Hindlimb muscle (tissue), 1 donor: ENCODE results near the gene RCAN1. TPM values are rescaled to one million over a fixed set of nuclear protein-coding genes. Genes with fewer than 3 reads are reported as not detected.
"Not testable (repeated sequence)": the region's sequence is repeated elsewhere in the genome, so short reads cannot be mapped to it uniquely, and the experiment has no call there.

Source experiments
- DNase-seq: peaks from one replicate; pipeline ENCODE4 v3.0.0-alpha.2; 2013
- polyA plus RNA-seq: library from polyadenylated mRNA; unstranded; fragments of 120-200 nt; gene quantifications from one replicate; pipeline ENCODE4 v1.2.1, GENCODE V29; 2013; ENCODE audit not compliant: insufficient read length

RCAN1 gene
- polyA plus RNA-seq, 1 donor: 18.8 TPM

DNA sequence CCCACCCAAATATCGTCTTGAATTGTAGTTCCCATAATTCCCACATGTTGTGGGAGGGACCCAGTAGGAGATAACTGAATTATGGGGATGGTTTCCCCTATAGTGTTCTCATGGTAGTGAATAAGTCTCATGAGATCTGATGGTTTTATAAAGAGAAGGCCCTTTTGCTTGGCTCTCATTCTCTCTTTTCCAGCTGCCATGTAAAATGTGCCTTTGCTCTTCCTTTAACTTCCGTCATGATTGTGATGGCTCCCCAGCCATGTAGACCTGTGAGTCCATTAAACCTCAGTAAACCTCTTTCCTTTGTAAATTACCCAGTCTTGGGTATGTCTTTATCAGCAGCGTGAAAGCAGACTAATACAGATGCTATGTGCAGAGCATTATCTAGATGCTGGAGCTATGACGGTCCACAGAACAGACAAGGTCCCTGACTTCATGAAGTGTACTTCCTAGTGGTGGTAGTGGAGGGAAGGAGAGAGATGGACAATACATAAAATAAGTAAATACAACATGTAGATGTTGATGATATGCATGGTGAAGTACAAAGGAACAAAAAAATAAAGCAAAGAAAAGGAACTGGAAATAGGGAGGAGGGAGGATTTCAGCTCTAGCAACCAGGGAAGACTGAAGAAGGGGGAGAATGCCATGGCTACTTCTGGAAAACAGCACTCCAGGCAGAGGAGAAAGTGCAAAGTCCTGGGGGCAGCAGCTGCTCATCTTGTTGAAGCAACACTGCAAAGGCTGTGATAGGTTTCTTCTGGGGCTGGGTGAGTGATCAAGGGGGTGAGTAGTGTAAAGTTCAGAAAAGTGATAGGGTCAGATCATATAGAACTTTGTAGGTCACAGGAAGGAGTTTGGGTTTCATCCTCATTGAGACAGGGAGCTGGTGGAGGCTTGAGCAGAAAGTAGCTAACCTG, 6.8 kb upstream of the RCAN1 start:
- no peak for DNase-seq

DNA sequence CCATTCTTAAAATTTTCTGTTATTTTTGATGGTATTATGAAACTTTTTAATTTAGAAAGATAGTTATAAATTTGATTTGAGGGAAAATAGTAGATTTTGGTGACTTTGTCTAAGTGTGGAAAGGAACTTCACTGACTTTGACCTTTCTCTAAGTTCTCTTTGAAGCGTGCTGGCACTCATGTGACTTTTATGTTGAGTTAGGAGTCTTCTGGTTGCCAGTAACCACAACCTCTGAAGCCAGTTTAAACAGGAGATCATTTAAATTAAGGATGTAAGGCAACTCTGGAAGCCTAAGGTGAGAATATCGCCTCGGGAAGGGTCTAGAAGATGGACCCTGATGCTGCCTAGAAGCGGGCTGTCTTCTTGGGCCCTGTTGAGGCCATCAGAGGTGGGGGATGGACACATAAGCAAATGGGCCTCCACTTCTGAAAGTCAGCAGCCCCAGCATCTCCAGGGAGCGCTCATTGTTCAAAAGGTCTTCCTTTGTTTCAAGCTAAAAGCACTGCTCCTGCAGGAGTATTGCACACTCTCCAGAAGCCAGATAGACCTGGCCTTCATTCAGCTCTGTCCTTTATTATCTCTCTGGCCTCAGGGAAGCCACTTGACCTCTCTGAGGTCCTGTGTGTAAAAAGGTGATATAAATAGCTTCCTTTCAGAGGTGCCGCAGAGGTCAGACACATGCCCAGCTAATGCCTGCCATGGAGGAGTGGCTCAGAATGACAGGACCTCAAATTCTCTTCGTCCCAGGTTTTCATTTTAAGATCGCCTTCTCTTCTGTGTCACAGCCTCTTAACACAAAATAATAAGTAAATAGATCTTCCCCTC, 5.1 kb upstream of the RCAN1 start:
- DNase-seq: no peak

DNA sequence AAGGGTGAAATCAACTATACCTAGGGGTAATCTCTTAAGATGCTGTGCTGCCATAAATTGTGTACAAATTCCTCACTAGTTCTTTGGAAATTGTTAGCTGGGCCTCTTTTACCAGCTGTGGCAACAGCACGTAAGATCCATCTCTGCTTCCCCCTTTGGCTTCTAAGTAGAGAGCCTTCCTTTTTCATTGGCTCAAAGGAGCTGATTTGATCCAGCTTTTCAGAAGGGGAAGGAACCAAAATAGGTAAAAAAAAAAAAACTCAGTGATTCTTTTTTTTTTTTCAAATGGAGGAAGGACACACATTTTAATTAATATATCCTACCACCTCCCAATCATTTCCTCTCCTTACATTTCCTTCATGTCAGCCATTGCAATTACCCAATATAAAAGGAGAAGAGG, 4.0 kb upstream of the RCAN1 start:
- no peak for DNase-seq

DNA sequence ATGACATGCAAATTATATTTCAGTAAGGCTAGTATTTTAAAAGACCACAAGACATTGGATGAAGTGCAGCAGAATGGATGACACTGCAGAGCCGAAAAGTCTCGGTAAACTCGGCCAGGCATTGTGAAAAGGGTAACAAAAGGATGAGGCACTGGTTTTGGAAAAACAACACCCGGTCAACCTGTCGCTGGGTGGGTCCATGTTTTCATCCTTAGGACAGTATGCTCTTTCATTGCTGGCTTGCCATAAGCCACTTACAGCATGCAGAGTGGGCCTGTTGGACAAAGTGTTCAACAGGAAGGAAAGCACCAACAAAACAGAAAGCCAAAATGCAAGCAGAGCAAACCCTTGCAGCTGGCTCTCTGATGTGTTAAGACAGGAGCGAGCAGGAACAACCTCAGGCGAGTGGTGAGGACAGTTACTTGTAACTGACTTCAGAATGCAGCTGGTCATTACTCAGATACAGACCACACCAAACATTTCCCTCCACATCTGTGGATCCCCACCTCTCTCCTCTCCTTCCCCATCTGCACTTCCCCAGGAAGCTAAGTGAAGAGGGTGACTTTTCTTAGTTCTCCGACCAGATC, 2.9 kb upstream of the RCAN1 start:
- no peak for DNase-seq

DNA sequence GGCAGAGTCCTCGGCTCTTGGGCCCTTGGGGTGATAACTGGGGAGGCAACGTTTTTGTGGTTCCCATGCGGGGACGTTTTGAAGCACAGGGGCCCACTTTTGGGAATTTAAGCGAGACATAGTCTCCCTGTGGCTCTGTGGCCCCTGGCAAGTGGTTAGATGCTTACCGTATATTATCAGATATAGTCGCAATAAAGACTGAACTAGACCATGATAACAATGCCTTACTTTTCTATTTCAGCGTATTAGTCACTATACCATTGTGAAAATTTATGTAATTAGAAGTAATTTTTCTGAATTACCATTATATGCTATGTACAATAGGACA, 538 bp upstream of the RCAN1 start:
- DNase-seq: no peak

DNA sequence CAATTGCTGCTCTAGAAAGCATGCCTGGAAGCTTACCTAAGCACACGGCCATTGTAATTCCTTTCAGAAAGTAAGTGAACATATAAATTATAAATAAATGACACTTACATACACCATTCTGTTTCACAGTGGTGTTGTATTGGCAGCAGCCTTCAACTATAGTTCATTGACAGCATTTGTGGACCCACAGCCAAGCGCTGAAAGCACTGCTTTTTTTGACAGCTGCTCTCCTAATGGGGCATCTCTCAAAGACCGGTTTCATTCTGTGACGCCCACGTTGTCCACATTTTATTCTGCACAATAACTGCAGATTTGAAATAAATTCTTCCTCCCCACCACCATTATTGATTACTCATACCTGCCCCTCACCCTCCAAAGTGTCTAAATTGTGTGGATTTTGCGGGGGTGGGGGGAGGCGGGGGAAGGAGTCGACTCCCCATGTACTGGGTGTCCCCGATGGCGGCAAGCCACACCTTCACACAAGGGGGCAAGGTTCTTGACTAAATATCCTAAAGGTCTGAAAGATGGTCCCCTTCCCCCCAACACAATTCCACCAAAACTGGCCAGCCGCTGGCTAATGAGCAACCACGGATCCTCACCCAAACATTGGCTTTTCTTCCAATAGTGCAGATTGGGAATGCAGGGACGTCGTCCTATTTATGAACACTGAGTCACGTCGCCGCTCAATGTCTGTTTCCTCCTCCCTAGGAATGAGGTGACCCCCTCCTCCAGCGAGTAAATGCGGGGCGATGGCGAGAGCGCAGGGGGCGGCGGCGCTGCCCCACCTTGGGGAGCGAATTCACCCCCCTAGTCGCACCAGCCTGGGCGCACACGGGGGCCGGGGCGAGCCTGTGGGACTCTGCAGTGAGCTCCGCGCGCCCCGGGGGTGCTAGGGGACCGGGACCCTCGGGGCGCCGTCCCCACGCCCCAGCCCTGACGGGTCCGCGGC, 960 bp downstream of the RCAN1 start:
- no peak for DNase-seq

DNA sequence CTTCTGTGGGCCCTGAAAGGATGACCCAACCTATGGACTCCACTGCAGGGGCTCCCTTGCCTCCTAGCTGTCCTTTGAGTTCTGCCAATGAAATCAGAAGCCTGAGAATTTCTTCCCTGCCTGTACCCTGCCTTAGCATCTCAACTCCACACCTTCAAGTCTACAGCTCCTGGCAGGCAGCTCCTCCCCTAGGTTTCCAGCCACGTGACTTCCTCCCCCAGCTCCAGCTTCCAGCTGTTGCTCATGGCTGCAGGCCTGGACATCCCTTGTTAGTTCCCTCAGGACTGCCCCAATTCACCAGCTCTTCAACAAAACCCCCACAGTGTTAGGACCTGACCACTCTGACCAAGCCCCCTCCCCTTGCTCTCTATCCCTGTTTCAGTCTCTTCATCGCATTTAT, 2.4 kb downstream of the RCAN1 start:
- no peak for DNase-seq

DNA sequence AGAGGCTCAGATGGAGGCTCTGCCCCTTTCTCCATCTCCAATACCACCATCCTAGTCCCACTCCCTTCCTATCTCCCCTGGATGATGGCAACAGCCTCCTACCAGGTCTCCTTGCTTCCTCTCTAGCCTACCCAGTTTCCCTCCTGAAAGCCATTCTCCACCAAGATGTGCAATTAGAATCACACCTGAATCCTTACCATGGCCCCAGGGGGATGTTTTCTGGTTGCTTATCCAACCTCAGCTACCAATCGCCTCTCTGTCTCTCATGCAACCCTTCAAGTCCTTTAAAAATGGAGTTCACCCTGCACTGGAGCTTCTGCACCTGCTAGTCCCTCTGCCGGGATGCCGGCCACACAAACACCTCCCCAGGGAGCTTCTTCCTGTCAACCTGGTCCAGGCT, 2.9 kb downstream of the RCAN1 start:
- DNase-seq: no peak

DNA sequence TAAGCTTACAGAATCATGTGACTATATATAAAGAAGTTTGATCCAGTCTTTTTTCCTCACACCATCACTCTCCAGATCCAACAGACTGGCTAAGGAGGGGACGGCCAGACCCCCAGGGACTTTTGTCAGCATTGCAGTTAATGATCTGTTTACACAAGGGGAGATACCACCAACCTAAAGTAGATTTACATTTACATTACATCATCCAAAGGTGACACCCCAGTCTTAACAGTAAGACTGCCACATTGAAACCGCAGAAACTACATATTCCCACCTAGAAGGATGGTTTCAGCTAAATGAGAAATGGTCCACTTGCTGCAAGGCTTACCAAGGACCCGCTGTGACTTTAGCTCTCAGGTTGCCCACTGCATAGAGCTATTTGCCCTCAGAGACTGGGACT, 3.4 kb downstream of the RCAN1 start:
- DNase-seq: no peak

DNA sequence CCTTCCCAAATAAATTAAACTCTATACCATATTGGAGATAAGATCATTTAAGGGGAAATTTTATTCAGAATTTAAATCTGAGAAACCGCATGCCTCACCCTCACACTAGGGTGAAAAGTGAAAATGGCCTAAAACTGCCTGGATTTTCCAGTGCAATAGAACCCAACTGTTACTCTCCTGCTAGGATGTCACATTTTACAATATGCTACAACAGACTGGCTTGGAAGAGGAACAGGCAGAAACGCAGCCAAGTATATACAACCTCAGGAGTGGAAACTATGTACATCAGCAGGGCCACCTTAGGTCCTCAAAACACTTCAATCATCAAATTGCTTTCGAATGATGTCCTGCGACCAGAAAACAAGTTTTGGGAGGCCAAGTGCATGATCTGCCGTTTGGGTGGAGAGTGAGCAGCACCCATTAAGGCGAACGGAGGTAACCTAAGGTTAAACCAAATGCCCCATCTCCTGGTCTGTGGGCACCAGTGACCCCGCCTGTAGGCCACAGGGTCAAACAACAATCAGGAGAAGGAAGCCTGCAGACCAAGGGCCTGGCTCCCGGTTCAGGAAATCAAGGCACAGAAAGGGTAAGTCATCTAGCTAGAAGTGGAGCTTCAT, 4.9 kb downstream of the RCAN1 start:
- DNase-seq: no peak

DNA sequence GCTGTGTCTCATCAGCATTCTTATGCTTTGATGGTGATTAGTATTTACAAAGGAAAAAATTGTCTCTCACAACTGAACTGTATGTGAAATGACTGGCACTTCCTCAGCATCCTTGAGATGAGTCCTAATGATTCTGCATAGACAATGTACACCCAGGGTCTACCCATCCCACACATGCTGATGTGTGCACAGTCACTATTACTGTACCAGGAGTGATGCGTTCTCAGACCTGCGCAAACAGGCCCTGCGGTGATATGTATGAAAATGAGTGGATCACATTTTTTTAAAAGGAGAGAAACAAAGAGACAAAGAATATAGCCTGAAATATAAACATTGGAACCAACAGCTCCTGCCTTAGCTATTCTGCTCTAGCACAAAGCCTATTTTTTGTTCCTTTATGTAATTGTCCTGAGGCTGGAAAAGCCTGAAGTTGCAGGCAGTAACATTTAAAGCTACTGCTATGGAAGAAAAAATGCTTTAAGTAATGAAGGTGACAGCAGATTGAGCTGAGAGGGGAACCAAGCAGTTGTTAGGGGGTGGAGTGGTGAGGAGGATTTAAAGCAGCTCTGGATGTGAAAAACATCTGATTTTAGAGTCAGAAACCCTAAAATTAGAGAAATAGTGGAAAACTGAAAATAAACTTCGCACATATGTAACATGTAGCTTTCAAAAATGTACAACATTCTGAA, 5.5 kb downstream of the RCAN1 start:
- DNase-seq: no peak

DNA sequence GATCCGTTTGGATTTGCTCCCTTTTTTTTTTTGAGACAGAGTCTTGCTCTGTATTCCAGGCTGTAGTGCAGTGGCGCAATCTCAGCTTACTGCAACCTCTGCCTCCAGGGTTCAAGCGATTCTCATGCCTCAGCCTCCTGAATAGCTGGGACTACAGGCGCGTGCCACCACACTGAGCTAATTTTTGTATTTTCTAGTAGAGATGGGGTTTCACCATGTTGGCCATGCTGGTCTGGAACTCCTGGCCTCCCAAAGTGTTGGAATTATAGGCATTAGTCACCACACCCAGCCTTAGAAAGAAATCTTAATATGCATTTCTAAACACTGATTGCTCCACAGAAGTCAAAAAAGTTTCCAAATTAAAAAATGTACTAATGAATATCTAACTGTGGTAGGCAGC, 7.5 kb downstream of the RCAN1 start:
- not testable (repeated sequence) for DNase-seq

DNA sequence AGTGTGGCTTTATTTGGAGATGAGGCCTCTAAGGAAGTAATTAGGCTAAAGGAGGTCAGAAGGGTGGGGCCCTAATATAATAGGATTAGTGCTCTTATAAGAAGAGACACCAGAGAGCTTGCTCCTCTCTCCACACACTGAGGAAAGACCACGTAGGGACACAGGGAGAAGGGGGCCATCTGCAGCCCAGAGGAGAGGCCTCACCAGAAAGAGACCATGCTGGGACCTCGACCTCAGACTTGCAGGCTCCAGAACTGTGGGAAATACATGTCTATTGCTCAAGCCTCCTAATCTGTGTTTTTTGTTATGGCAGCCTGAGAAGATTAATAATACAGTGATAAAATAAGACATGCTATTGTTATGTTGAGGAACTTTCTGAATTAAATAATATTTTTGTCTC, 8.3 kb downstream of the RCAN1 start:
- no peak for DNase-seq

DNA sequence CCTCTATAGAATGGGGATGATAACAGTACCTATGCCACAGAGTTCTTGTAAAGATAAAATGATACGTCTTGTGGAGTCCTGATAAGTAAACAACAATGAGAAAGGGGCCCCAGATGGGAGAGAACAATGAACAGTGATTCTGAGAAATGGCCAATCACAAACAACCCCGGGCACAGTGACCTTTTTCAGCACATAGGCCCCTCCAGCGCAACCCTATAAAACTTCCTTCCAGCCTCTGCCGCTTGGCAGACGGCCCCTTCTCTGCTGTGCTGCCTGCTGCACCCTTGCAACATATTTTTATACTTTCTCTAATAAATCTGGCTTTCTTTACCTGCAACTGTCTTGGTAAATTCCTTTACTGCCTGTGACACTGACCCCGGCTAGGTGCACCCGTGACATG, 8.9 kb downstream of the RCAN1 start:
- DNase-seq: no peak

DNA sequence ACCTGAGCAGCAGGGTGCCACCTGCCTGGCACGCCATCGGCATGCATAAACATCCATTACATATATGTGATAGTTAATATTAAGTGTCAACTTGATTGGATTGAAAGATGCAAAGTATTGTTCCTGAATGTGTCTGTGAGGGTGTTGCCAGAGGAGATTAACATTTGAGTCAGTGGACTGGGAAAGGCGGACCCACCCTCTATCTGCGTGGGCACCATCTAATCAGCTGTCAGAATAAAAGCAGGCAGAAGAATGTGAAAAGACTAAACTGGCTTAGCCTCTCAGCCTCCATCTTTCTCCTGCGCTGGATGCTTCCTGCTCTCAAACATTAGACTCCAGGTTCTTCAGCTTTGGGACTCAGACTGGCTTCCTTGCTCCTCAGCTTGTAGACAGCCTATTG, 10.0 kb downstream of the RCAN1 start:
- not testable (repeated sequence) for DNase-seq

DNA sequence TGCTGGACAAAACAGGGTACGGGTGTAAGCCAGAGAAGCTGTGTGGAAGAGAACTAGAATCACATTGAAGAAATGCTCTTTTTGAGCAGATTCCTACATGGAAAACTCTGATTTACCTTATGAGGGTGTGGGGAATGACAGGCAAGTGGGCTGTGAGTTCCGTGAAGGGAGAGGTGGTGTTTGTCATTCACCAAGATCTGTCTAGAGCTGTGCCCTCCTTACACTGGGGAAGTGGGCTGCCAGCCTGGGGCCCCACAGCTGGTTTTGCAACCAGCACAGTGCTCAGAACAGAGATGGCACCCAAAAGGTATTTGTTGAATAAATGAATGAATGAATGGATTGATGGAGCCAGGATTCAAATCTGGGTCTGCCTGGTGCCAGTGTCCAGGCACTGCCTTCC, 10.4 kb downstream of the RCAN1 start:
- no peak for DNase-seq

DNA sequence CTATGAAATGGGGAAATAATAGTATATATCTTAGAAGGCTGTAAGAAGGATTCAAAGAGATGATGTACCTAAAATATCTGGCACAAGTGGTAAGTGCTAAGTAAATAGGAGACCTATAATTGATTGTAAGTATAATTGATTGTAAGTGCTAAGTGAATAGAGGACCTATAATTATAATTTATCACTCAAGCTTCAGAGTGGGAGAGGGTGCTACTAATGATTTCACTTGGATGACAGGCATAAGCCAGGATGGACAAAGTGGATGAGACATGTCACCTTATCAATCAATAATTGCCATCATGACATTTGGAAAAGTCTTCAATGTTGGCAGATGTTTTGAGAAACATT, 11.2 kb downstream of the RCAN1 start:
- no peak for DNase-seq

DNA sequence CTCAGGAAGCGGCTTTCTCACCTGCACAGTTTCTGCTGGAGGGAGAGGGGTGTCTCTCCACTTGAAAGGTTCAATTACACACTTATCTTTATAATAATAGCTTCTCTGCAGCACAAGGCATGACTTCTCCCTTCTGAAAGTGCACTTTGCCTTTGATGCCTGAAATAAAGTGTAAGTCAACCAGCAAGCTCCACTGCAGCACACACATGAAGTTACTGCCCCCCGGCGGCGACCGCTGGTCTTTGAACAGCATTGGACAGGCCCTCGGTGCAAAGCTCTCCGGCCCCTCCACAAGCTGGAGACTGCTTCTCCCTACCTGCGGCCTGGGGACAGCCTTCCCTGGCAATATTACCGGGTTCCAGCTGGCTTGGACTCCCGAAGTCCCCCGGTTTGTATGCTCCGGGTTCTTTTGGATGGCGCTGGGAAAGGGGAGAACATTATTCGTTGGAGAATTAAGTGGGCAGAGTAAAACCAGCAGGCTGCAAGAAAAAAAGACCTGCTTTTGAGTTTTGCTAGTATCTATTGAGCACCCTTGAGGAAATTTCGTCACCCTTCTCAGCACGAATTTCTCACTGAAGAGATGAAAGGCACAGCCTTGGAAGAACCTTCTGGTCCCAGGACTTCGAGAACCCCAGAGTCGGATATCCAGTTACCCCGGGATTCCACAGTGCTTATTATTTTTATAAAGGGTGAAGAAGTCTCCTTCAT, 11.8 kb downstream of the RCAN1 start:
- DNase-seq: peak; percentile 79

DNA sequence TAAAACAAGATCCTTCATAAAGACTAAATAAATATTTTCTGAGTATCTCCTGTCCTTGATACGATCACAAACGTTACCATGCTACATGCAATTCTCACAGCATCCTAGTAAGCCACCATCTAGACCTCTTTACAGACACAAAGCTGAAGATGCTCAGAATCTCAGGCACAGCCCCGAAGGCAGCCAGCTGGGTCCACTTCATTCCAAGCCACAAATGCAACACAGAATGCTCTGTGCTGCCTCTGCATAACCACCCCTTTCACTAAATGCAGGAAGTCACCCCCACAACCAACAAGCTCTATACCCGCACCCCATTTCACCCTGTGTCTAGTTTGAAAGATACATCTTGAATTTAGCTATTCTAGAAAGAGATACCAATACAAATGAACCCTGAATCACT, 12.9 kb downstream of the RCAN1 start:
- no peak for DNase-seq

DNA sequence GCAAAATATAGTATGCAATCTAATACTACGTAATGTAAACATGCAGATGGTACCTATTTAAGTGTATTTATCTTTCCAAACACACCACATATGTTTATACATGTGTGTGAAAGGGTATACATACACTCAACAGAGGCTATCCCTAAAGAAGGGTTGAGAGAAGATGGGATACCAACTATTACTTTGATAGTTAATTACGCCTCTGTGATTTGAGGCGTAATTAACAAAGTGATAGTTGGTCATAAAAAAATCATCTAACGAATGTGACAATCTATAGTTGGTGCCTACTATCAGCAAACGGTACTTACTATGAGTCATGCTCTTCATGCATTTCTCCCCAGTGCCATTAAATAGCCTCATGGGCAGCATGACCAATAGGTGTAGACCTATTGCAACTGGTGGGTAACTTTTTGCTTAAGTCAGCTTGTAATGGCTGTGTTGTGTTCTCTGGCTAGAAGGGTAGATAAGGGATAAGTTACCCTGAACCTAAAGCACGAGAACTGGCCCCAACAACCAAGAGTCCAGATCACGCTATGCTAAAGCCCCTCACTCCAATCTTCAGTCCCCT, 15.3 kb downstream of the RCAN1 start:
- DNase-seq: no peak
